HG02840 (cell line): ENCODE results near the gene RBCK1.
"Not testable (repeated sequence)": the region's sequence is repeated elsewhere in the genome, so short reads cannot be mapped to it uniquely, and the experiment has no call there.

Experiments
- ATAC-seq: cut with Tn5 transposase; IDR thresholded peaks from one replicate; pipeline ENCODE4 v1.9.1; 2021; ENCODE audit warnings: mild to moderate bottlenecking, moderate library complexity, moderate number of reproducible peaks; ENCODE audit not compliant: unreplicated experiment, low FRiP score

Gene RBCK1

GRCh38 chr20:433300-433975 lies 25.3 kb downstream of the RBCK1 start:
- ATAC-seq, result peak; percentile 51

DNA sequence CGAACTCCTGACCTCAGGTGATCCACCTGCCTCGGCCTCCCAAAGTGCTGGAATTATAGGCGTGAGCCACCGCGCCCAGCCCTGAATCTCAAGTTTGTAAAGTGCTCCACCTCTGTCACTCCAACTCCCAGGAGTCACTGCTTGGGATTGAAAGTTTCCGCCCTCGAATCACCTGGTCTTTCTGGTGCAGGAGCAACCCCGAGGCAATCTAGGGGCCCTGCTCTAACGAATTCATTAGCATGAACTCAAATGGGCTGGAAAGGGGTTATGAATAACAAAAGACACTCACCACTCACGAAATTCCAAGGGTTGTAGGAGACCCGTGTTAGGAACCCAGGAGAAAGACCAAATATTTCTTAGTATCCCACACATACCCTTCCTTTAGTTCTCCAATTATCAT lies 26.1 kb downstream of the RBCK1 start:
- ATAC-seq, result no peak

GRCh38 chr20:434661-435419 lies 26.7 kb downstream of the RBCK1 start:
- no peak for ATAC-seq

GRCh38 chr20:435558-435957 lies 27.5 kb downstream of the RBCK1 start:
- ATAC-seq, result no peak

DNA sequence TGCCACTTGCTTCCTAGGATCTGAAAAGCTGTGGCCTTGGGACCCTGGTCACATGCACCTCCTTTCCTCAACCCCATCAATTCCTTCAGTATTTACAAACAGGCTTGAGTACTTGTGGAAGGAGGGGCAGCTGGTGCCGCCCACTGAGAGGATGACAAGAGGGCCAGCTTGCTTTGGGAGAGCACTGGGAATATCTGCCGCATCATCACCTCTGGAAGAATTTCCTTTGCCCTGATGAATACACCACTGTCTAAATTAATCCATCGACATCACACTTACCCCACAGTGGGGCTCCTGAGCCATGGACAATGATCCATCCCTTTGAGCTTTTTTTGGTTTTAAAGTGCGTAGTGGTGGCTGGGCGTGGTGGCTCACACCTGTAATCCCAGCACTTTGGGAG lies 28.4 kb downstream of the RBCK1 start:
- no peak for ATAC-seq

- no peak for ATAC-seq
These were observed 29.8 kb downstream of the RBCK1 start for GRCh38 chr20:437787-438486.

GRCh38 chr20:438571-439469 lies 30.7 kb downstream of the RBCK1 start:
- ATAC-seq, result no peak

DNA sequence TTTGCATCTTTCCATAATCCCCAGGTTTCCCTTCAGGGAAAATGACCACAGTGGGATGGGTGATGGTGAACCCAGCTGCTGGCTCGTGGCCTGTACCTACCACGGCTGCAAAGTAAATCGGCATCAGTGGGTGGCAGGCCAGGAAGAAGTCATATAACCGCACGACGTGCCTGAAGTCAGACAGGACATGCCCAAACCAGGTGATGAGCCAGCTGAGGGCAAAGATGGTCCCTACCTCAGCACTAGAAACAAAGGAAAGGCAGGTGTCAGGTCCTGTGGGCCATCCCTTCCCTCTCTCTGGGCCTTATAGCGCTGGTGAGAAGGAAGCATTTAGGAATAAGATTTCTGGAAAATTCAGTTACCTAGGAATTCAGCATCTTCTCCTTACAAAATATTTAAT lies 32.0 kb downstream of the RBCK1 start:
- ATAC-seq, result no peak

GRCh38 chr20:440636-441035 lies 32.5 kb downstream of the RBCK1 start:
- no peak for ATAC-seq

GRCh38 chr20:443223-443775 lies 35.2 kb downstream of the RBCK1 start:
- ATAC-seq, result no peak

DNA sequence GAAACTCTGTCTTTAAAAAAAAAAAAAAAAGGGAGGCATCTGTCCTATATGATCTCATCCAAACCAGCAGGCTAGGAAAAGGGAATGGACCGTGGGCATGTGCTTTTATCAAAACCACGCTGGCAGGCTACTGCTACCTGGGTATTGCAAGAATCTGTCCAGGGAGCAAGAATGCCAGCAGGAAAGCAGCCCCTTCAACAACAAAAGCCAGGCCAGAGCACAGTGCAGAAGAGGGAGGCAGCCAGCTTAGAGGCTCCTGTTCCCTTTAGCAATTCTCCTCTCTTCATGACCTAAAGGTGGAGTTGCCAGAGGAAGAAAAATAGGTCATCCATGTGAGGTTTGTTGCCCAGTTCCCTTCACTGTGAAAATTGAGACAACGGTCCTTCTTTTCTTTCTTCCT lies 36.0 kb downstream of the RBCK1 start:
- no peak for ATAC-seq

DNA sequence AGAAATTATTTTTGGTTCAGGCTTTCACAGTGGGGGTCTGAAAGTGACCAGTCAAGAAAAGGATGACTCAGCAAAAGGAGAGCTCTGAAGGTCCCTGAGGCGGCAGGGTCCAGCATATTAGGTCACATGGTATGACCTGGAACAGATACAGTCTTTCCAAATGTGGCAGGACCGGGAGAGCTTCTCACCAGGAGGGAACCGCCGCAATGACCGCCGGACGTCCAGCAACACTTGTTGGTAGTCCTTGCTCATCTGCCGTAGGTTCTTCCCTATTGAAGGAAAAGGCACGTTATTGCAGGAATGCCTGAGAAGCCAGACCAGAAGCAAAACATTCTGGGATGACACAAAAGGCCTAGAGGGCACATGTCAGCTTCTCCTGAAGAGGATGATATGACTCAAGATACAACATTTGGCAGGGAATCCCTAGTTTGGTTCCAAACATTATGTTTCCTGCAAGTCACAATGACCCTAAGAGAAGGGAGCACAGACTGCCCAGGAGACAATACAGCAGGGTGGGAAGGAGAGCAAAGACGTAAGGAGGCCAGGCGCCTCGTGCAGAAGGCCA lies 36.8 kb downstream of the RBCK1 start:
- no peak for ATAC-seq

GRCh38 chr20:445514-446336 lies 37.6 kb downstream of the RBCK1 start:
- no peak for ATAC-seq

DNA sequence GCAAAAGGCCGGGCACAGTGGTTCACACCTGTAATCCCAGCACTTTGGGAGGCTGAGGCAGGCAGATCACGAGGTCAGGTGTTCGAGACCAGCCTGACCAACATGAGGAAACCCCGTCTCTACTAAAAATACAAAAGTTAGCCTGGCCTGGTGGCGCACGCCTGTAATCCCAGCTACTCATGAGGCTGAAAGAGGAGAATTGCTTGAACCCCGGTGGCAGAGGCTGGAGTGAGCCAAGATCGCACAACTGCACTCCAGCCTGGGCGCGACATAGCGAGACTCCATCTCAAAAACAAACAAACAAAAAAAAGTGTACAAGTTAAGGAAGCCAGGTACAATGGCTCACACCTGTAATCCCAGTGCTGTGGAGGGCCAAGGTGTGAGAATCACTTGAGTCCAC lies 43.9 kb downstream of the RBCK1 start:
- not testable (repeated sequence) for ATAC-seq

DNA sequence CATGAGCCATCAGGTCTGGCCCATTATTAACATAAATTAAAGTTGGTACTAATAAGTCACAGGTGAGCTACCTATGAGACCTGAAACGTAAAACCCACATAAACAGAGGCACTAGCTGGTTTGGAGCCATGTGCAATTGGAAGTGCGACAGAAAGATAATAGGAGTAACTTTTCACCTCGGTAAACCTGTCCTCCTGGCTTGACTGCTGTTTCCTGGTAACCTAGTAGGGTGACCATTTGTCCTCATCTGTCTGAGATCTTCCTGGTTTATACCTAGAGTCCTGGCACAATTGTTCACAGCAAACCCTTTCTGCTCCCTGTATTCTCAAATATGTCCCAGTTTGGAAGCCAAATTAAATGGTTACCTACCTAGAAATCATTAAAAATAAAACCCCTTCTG lies 46.9 kb downstream of the RBCK1 start:
- ATAC-seq, result no peak

DNA sequence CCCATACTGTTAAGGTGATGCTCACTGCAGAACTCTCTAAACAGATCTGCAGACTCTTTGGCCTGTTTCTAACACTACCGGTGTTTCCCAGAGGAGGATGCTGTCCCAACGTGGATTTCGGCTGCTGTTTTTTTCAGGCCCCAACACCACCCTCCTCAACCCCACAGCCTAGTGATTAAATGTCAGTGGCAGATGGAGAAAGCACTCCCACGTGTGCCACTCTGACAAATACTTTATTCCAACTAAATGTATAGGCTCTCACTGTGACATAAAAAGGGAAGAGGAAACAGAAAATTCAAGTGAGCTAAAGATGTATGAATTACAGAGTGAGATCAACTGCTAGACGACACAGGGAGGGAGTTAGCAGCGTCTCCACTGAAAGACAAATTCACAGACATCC lies 50.7 kb downstream of the RBCK1 start:
- ATAC-seq, result no peak

DNA sequence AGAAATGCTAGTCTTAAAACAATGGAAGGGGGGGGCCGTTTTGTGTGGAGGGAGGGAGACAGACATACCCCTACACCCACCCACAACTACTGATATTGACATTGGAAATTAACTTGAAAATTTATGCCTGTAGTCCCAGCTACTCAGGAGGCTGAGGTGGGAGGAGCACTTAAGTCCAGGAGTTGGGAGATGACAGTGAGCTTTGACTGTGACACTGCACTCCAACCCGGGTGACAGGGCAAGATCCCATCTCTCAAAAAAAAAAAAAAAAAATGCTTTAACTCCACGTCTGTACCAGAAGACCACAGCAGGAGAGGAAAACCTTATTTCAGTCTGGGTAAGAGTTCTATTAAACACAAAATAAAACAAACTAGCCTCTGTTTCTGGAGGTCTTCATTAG lies 52.1 kb downstream of the RBCK1 start:
- no peak for ATAC-seq

GRCh38 chr20:460707-461106 lies 52.6 kb downstream of the RBCK1 start:
- no peak for ATAC-seq
